HCT116 (cell line): ENCODE data around the gene FOXK2.

Experiments
- CTCF ChIP-seq, 3 experiments: fragments of 200-600 bp in 1 of 3; sonication (generic) in 1 of 3; IDR thresholded peaks in 2 of 3; conservative IDR thresholded peaks in 1 of 3; 2 replicates each; pipeline ENCODE4 v1.5.1; 2012 to 2017; ENCODE audit warnings: low read depth in 2 of 3, low read length in 2 of 3, antibody characterized with exemption in 1 of 3, borderline replicate concordance in 1 of 3, control low read depth in 1 of 3, mild to moderate bottlenecking in 1 of 3, mixed read lengths in 1 of 3, mixed run types in 1 of 3, moderate library complexity in 1 of 3; ENCODE audit not compliant: insufficient read depth in 1 of 3
- EZH2 ChIP-seq: fragments of 200-600 bp; sonication (generic); IDR thresholded peaks from 2 replicates; pipeline ENCODE4 v1.6.1; 2017; ENCODE audit warnings: antibody characterized with exemption, mixed run types
- JUND ChIP-seq: IDR thresholded peaks from 2 replicates; pipeline ENCODE4 v1.6.1; 2012
- MAX ChIP-seq: IDR thresholded peaks from 2 replicates; pipeline ENCODE4 v1.6.1; 2012
- POLR2A ChIP-seq: IDR thresholded peaks from 2 replicates; pipeline ENCODE4 v1.7.0; 2011; ENCODE audit warnings: borderline replicate concordance; ENCODE audit not compliant: insufficient read depth, insufficient read length; ENCODE audit errors: extremely low read depth
- POLR2AphosphoS5 ChIP-seq: IDR thresholded peaks from 2 replicates; pipeline ENCODE4 v1.6.1; 2011; ENCODE audit warnings: mild to moderate bottlenecking, low read depth, low read length, moderate library complexity
- RAD21 ChIP-seq: IDR thresholded peaks from 2 replicates; pipeline ENCODE4 v1.6.1; 2012; ENCODE audit warnings: low read depth, mild to moderate bottlenecking
- REST ChIP-seq: IDR thresholded peaks from 2 replicates; pipeline ENCODE4 v1.6.1; 2012; ENCODE audit warnings: low read depth
- SP1 ChIP-seq: IDR thresholded peaks from 2 replicates; pipeline ENCODE4 v1.6.1; 2012; ENCODE audit warnings: low read depth
- SRF ChIP-seq: IDR thresholded peaks from 2 replicates; pipeline ENCODE4 v1.6.1; 2012; ENCODE audit warnings: low read depth
- TCF7L2 ChIP-seq: IDR thresholded peaks from 2 replicates; pipeline ENCODE4 v1.7.0; 2011; ENCODE audit warnings: borderline replicate concordance, inconsistent platforms; ENCODE audit not compliant: insufficient read depth, insufficient read length; ENCODE audit errors: extremely low read depth
- YY1 ChIP-seq: IDR thresholded peaks from 2 replicates; pipeline ENCODE4 v1.6.1; 2011; ENCODE audit warnings: low read length, low read depth, moderate library complexity, mild to moderate bottlenecking; ENCODE audit not compliant: insufficient replicate concordance; ENCODE audit errors: extremely low read depth
- ZNF274 ChIP-seq: fragments of 200-500 bp; sonication (Bioruptor generic); IDR thresholded peaks from 2 replicates; pipeline ENCODE4 v1.6.1; 2014; ENCODE audit warnings: mild to moderate bottlenecking, low read depth, low read length, inconsistent platforms

GRCh38 chr17:82574041-82574440 lies 54.5 kb downstream of the FOXK2 start:
- TF ChIP-seq CTCF (IDR thresholded peaks at IDR 0.05 in 2 of 3, conservative IDR thresholded peaks at IDR 0.05 in 1 of 3; ENCODE audit: borderline replicate concordance in 1 of 3, insufficient read depth in 1 of 3, low read depth in 2 of 3, low read length in 2 of 3) (no peak), TCF7L2 (no peak), ZNF274 (no peak), MAX (no peak), POLR2A (no peak), POLR2AphosphoS5 (no peak), YY1 (no peak), SRF (no peak), EZH2 (no peak), SP1 (no peak), JUND (no peak), REST (no peak), RAD21 (no peak)
